HG02678 (cell line): ENCODE results near the gene KIZ.

ENCODE experiments used
- ATAC-seq: cut with Tn5 transposase; IDR thresholded peaks from one replicate; pipeline ENCODE4 v1.9.1; 2021; ENCODE audit warnings: mild to moderate bottlenecking, moderate library complexity; ENCODE audit not compliant: unreplicated experiment

The KIZ gene

GRCh38 chr20:21125849-21126580 is at the start of gene KIZ:
Gene KIZ (plus strand): TSS chr20:21126082. CDS start chr20:21126116, 34 bp downstream.
- peak; percentile 96 for ATAC-seq

GRCh38 chr20:21077809-21078345 is 48.0 kb upstream of the KIZ start:
- no peak for ATAC-seq

- ATAC-seq, result no peak
Measured at GRCh38 chr20:21082584-21082983, 43.3 kb upstream of the KIZ start.

DNA sequence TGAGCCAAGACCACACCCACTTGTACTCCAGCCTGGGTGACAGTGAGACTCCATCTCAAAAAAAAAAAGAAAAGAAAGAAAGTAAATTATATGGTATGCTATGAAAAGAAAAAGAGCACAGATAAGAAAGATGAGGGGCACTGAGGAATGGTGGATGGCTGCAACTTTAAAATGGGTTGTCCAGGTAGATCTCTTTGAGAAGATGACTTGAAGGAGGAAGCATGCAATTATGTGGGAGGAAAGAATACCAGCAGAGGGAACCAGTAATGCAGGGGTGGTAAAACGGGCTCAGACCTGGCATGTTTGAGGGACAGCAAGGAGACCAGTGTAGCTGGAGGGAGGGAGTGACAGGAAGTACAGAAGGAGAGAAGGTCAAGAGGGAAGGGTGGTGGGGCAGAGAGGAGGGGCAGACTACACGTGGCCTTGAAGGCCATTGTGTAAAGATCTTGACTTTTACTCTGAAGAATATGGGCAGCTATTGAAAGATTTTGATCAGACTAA is 42.0 kb upstream of the KIZ start:
- no peak for ATAC-seq

DNA sequence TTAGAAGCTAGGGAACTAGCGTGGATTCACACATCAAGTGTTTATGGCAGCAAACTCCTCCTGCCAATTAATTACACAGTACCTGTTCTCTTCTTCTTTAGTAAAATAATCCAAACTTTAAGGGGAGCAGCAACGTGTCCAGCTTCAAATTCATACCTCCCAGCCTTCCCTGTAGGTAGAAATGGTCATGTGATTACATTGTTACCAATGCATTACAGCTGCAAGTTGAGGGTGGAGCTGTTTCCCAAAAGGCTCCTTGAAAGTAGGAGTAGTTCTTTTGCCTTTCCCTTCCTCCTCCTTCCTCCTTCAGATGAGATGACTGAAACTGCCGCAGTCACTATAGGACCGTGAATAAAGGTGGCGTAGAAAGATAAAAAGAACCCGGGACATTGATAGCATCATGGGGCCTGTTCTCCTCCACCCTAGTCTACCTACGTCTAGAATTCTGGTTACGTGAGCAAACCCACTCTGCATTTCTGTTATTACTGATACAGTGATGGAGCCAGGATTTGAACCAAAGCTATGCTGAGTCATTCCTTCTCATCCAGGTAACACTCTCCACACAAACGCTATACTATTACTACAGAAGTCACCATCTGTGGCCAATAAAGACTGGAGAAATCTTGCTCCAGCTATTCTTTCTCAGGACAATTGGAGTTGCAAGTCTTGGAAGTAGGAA is 37.9 kb upstream of the KIZ start:
- no peak for ATAC-seq

- ATAC-seq, result no peak
Measured at GRCh38 chr20:21089391-21089790, 36.5 kb upstream of the KIZ start.

DNA sequence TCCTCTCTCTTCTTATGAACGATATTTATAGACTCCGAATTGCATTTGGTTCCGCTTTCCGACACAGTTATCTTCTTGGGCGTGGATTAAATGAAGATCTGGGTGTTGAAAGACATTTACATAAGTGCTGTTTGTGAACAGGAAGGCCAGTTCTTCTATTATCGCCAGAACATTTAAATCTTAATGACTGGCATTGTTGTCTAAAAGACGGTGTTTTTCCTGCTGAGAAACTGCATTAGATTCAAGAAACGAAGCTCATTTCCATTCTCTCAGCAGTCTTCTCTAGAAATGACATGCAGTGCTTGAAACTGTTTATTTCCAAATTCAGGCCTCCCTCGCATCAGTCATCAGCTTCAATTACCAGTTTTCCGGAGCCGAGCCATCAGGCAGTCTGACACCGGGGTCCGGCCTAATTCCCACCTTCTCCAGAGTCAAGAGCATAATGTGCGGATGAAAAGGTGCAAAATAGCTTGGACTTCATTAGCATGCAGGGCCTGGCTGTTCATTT is 35.7 kb upstream of the KIZ start:
- ATAC-seq, result no peak

- ATAC-seq, result no peak
Measured at GRCh38 chr20:21090721-21091120, 35.2 kb upstream of the KIZ start.

DNA sequence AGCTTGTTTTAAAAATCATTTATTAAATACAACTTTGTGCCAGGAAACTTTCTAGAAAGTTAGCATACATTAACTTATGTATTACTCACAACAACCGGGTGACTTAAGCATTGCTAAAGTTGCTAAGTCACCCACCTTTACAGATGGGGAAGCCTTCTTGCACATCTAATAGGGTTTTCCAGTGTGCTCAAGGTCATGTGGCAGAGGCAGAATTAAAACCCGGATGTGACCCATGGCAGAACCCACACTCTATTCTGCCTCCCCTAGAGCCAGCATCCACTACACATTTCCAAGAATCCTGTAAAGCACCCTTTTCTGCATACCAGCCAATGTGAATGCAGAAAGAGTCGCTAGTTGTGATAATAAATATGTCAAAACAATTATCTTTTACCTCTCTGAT is 33.1 kb upstream of the KIZ start:
- ATAC-seq, result no peak

- ATAC-seq, result no peak
Measured at GRCh38 chr20:21096321-21097043, 29.4 kb upstream of the KIZ start.

GRCh38 chr20:21099751-21100577 is 25.9 kb upstream of the KIZ start:
- peak; percentile 36 for ATAC-seq

- ATAC-seq, result no peak
Measured at GRCh38 chr20:21100578-21101452, 25.1 kb upstream of the KIZ start.

- no peak for ATAC-seq
Measured at GRCh38 chr20:21101453-21101931, 24.4 kb upstream of the KIZ start.

DNA sequence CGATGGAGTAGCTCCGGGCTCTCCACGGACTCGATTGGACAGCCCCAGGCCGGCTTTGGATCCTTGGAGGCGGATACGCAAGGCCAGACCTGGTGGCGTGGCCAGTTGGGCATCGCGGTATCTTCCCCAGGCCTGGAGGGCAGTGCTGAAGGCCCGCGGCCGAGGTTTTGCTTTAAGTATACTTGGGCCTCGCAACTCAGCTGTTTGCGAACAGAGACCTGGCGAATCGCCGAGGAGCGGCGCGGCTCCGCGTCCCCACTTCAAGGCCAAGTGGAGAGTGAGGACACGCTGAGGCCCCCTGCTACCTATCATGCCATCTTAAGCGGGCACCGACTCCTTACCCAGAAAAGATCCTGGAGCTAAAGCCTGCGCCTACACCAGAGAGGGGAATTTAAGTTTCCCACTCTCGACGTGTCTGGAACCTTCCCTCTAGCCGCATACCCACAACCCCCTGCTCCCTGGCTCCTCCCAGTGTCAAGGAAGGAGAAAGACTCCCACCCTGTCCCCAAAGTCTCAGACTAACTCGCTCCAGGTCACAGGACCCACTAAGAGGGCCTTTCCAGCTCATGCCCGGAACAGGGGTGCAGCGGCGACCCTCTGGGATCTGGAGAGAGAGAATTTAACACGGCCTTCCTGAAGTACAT is 23.8 kb upstream of the KIZ start:
- ATAC-seq, result no peak

- peak; percentile 43 for ATAC-seq
Measured at GRCh38 chr20:21102603-21103311, 23.1 kb upstream of the KIZ start.

GRCh38 chr20:21103582-21104465 is 22.1 kb upstream of the KIZ start:
- no peak for ATAC-seq

DNA sequence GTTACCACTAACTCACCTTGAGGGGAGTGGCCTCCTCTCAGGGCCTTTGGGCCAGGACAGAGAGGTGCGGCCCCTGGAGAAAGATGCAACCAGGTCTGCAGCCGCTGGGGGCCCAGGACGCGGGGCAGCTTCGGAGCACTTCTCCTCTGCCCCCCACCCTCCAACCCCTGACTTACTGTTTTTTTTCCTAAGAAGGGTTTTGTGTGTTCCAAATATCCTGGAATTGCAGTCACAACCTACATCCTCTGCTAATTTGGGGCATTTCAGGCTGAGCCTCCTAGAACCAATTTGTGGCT is 21.5 kb upstream of the KIZ start:
- no peak for ATAC-seq
